Measurements from ENCODE around the gene TRMT10B. TPM values are rescaled to one million over a fixed set of nuclear protein-coding genes. Genes with fewer than 3 reads are reported as not detected.
"Not testable (repeated sequence)": the region's sequence is repeated elsewhere in the genome, so short reads cannot be mapped to it uniquely, and the experiment has no call there.

The TRMT10B gene
- total and polyA plus RNA-seq, 2 experiments from 2014 or later, result 1.5 to 6.0 TPM

DNA sequence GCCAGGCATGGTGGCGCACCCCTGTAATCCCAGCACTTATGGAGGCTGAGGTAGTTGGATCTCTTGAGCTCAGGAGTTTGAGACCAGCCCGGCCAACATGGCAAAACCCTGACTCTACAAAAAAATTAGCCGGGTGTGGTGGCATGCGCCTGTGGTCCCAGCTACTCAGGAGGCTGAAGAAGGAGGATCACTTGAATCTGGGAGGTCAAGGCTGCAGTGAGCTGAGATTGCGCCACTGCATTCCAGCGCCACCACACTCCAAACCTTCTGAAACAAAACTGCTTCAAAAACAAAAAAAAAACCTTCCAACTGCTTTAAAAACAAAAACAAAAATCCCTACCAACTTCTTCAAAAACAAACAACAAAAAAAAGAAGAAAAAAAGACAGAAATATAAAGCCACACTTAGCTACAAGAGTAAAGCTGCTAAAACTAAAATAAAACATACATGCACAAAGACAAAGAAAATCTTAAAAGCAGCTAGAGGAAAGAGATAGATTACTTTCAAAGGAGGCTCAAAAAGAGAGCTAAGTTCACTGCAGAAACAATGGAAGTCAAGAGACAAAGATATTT lies 58.4 kb downstream of the TRMT10B start:
- H3K4me2 ChIP-seq (ENCODE audit: unreplicated experiment), result no peak overlapping the region
- no peaks in the 10 kb centered on the region for H3K9me2 ChIP-seq (ENCODE audit: insufficient read depth)
- H3K4me3 ChIP-seq, result no peak overlapping the region
- no peak for DNase-seq
- H3K27ac ChIP-seq, result no peak overlapping the region
- H3K27me3 ChIP-seq (replicated peaks; ENCODE audit: insufficient read depth), result no peaks in the 10 kb centered on the region
- in situ Hi-C loops (cut with MboI), result no loop called here
- no peaks in the 10 kb centered on the region for H3K4me1 ChIP-seq (ENCODE audit: insufficient read depth)
- no peaks in the 10 kb centered on the region for H3K9me3 ChIP-seq (ENCODE audit: low read depth)
- no peak overlapping the region for H3K9ac ChIP-seq
- no peaks in the 10 kb centered on the region for H3F3A ChIP-seq (ENCODE audit: insufficient read depth)
- H3K36me3 ChIP-seq (ENCODE audit: low read depth), result no peaks in the 10 kb centered on the region
- no peak overlapping the region for H2AFZ ChIP-seq
- 95 to 98% methylated on average over 6 of the region's 6 CpGs for WGBS, 2 experiments (ENCODE audit: low coverage in 1 of 2, low lambda C conversion rate in 2 of 2, missing lambda C conversion rate in 2 of 2)
- peaks cover 10% of the 10 kb centered on the region for H4K20me1 ChIP-seq (ENCODE audit: insufficient read depth)
- H3K79me2 ChIP-seq (ENCODE audit: insufficient read depth), result peaks cover 94% of the 10 kb centered on the region
- TF ChIP-seq EZH2 (IDR thresholded peaks at IDR 0.05; ENCODE audit: insufficient read depth, poor library complexity, severe bottlenecking), result no peak
- no peak for TF ChIP-seq EZH2phosphoT487 (IDR thresholded peaks at IDR 0.05; ENCODE audit: insufficient read depth, low read depth)

DNA sequence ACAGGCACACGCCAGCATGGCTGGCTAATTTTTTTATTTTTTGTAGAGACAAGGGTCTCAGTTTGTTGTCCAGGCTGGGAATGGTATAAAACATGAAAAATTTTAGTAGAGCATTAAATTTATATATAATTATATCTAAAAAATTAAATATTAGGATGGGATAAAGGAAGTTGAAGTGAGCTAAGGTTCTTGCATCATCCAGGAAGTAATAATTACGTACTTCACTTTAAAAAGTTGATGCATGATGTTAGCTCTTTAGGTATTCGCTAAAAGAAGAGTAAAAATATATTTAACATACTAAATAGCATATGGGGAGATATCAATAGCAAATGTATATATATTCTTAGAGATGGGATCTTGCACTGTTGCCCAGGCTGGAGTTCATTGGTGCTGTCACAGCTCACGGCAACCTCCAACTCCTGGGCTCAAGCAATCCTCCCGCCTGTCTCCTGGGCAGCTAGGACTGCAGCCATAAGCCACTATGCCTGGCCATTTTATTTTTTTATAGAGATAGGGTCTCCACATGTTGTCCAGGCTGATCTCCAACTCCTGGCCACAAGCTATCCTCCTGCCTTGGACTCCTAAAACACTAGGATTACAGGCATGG lies 59.3 kb downstream of the TRMT10B start:
- Histone ChIP-seq H3K79me2 (ENCODE audit: insufficient read depth) (peaks cover 95% of the 10 kb centered on the region), H3K4me3 (no peak overlapping the region), H3K27ac (no peak overlapping the region), H3K36me3 (ENCODE audit: low read depth) (no peaks in the 10 kb centered on the region), H3K9me3 (ENCODE audit: low read depth) (no peaks in the 10 kb centered on the region), H3K9ac (no peak overlapping the region), H3K4me2 (ENCODE audit: unreplicated experiment) (no peak overlapping the region), H4K20me1 (ENCODE audit: insufficient read depth) (peaks cover 8% of the 10 kb centered on the region; the same call in 1 of the 2 replicates), H2AFZ (no peak overlapping the region), H3F3A (ENCODE audit: insufficient read depth) (no peaks in the 10 kb centered on the region), H3K9me2 (ENCODE audit: insufficient read depth) (no peaks in the 10 kb centered on the region), H3K27me3 (replicated peaks; ENCODE audit: insufficient read depth) (no peaks in the 10 kb centered on the region), H3K4me1 (ENCODE audit: insufficient read depth) (no peaks in the 10 kb centered on the region)
- 91 to 94% methylated on average over 5 of the region's 5 CpGs for WGBS, 2 experiments (ENCODE audit: low coverage in 1 of 2, low lambda C conversion rate in 2 of 2, missing lambda C conversion rate in 2 of 2)
- TF ChIP-seq EZH2 (IDR thresholded peaks at IDR 0.05; ENCODE audit: insufficient read depth, poor library complexity, severe bottlenecking) (no peak), EZH2phosphoT487 (IDR thresholded peaks at IDR 0.05; ENCODE audit: insufficient read depth, low read depth) (no peak)
- in situ Hi-C loops (cut with MboI), result no loop called here
- no peak for DNase-seq

DNA sequence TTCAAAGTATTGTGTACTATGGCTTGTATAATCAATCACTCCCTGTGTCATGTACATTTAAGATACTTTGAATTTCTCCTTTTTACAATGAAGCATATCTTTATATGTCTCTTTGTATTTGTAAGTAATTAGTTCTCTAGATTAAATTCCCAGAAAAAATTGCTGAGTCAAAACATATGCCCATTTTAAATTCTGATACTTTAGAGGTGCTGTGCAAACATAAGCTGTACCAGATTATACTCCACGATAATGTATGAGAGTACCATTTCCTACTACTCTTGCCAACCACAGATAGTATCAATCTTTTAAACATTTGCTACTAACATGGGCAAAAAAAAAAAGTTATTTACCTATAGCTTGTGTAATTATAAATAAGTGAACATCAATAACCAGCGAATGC lies 65.2 kb downstream of the TRMT10B start:
- Histone ChIP-seq H3K36me3 (ENCODE audit: low read depth) (peaks cover 21% of the 10 kb centered on the region), H2AFZ (no peak overlapping the region), H3K4me2 (ENCODE audit: unreplicated experiment) (no peak overlapping the region), H3F3A (ENCODE audit: insufficient read depth) (no peaks in the 10 kb centered on the region), H3K27ac (no peak overlapping the region), H3K9me3 (ENCODE audit: low read depth) (no peaks in the 10 kb centered on the region), H4K20me1 (ENCODE audit: insufficient read depth) (no peaks in the 10 kb centered on the region), H3K9me2 (ENCODE audit: insufficient read depth) (no peaks in the 10 kb centered on the region), H3K4me1 (ENCODE audit: insufficient read depth) (no peaks in the 10 kb centered on the region), H3K79me2 (ENCODE audit: insufficient read depth) (peaks cover 91% of the 10 kb centered on the region), H3K27me3 (replicated peaks; ENCODE audit: insufficient read depth) (no peaks in the 10 kb centered on the region), H3K4me3 (no peak overlapping the region), H3K9ac (no peak overlapping the region)
- no peak for DNase-seq
- WGBS, 2 experiments (ENCODE audit: low coverage in 1 of 2, low lambda C conversion rate in 2 of 2, missing lambda C conversion rate in 2 of 2), result 58% methylated on average over 2 of the region's 2 CpGs
- in situ Hi-C loops (cut with MboI), result no loop called here
- TF ChIP-seq EZH2phosphoT487 (IDR thresholded peaks at IDR 0.05; ENCODE audit: insufficient read depth, low read depth), result no peak
- TF ChIP-seq EZH2 (IDR thresholded peaks at IDR 0.05; ENCODE audit: insufficient read depth, poor library complexity, severe bottlenecking), result no peak

DNA sequence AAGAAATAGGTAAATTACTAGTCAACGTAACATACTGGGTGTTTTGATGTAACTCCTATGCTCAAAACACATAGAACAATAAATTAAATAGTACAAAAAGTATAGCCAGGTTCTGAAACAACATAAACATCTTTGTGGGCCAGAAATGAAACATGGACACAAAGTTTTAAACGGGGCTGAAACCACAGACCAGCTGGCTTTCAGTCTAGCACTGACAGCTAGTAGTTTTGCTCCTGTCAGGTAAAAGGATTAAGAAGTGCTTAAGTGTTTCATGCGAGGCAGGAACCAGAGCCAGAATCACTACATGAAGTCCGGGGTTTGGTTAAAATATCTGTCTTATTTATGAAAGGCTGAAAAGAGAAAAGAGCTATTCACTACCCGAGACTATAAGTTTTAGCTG lies 66.5 kb downstream of the TRMT10B start:
- Histone ChIP-seq H3K79me2 (ENCODE audit: insufficient read depth) (peaks cover 92% of the 10 kb centered on the region), H3K27me3 (replicated peaks; ENCODE audit: insufficient read depth) (no peaks in the 10 kb centered on the region), H3F3A (ENCODE audit: insufficient read depth) (no peaks in the 10 kb centered on the region), H3K27ac (no peak overlapping the region), H3K4me1 (ENCODE audit: insufficient read depth) (no peaks in the 10 kb centered on the region), H2AFZ (no peak overlapping the region), H3K9me2 (ENCODE audit: insufficient read depth) (no peaks in the 10 kb centered on the region), H3K4me2 (ENCODE audit: unreplicated experiment) (no peak overlapping the region), H4K20me1 (ENCODE audit: insufficient read depth) (no peaks in the 10 kb centered on the region), H3K4me3 (no peak overlapping the region), H3K36me3 (ENCODE audit: low read depth) (peaks cover 27% of the 10 kb centered on the region), H3K9me3 (ENCODE audit: low read depth) (no peaks in the 10 kb centered on the region), H3K9ac (no peak overlapping the region)
- 98% methylated on average over 5 of the region's 5 CpGs for WGBS, 2 experiments (ENCODE audit: low coverage in 1 of 2, low lambda C conversion rate in 2 of 2, missing lambda C conversion rate in 2 of 2)
- no peak for DNase-seq
- TF ChIP-seq EZH2phosphoT487 (IDR thresholded peaks at IDR 0.05; ENCODE audit: insufficient read depth, low read depth), result no peak
- no peak for TF ChIP-seq EZH2 (IDR thresholded peaks at IDR 0.05; ENCODE audit: insufficient read depth, poor library complexity, severe bottlenecking)
- in situ Hi-C loops (cut with MboI), result no loop called here

DNA sequence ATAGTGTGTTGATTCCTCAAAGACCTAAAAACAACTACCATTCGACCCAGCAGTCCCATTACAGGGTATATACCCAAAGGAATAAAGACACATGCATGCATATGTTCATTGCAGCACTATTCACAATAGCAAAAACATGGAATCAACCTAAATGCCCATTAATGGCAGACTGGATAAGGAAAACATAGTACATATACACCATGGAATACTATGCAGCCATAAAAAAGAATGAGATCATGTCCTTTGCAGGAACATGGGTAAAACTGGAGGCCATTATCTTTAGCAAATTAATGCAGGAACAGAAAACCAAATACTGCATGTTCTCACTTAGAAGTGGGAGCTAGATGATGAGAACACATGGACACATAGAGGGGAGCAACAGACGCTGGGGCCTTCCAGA lies 71.6 kb downstream of the TRMT10B start:
- H3K4me2 ChIP-seq (ENCODE audit: unreplicated experiment); H3F3A ChIP-seq (ENCODE audit: insufficient read depth); H3K4me3 ChIP-seq; H3K9me2 ChIP-seq (ENCODE audit: insufficient read depth); H2AFZ ChIP-seq; H3K27me3 ChIP-seq (replicated peaks; ENCODE audit: insufficient read depth); H3K27ac ChIP-seq; DNase-seq; H3K9me3 ChIP-seq (ENCODE audit: low read depth); H3K9ac ChIP-seq; in situ Hi-C loops (cut with MboI); H3K4me1 ChIP-seq (ENCODE audit: insufficient read depth); H4K20me1 ChIP-seq (ENCODE audit: insufficient read depth): not testable (repeated sequence)
- 95 to 100% methylated on average over 2 of the region's 2 CpGs for WGBS, 2 experiments (ENCODE audit: low coverage in 1 of 2, low lambda C conversion rate in 2 of 2, missing lambda C conversion rate in 2 of 2)
- peaks cover 38% of the 10 kb centered on the region for H3K36me3 ChIP-seq (ENCODE audit: low read depth)
- peaks cover 81% of the 10 kb centered on the region for H3K79me2 ChIP-seq (ENCODE audit: insufficient read depth)
